Caco-2 (cell line): ENCODE results near the gene LDLRAD2. TPM values are rescaled to one million over a fixed set of nuclear protein-coding genes. Genes with fewer than 3 reads are reported as not detected.

ENCODE experiments used
- BruUV-seq: library from RNA; stranded (reverse); fragments of 400-500 nt; replicated peaks from 2 replicates; lab custom pipeline; 2021; lab: Mats Ljungman, UMichigan
- CTCF ChIA-PET: fragments of 300-600 bp; sonication (Branson Sonifier 250); formaldehyde crosslinking; loops from one replicate; lab custom pipeline; 2022; ENCODE audit warnings: antibody characterized with exemption; lab: Charles Lee
- POLR2A ChIA-PET: fragments of 300-600 bp; sonication (Branson Sonifier 250); formaldehyde crosslinking; loops from one replicate; lab custom pipeline; 2022; ENCODE audit warnings: antibody characterized with exemption; lab: Charles Lee
- DNase-seq, 2 experiments: peaks; one replicate each; pipeline versions ENCODE4 v3.0.0 to v3.0.0-alpha.2; 2020 to 2022
- H3K27me3 ChIP-seq: replicated peaks from 2 replicates; pipeline ENCODE4 v1.6.0; 2011; ENCODE audit warnings: low read length; ENCODE audit not compliant: control insufficient read depth, insufficient read depth
- H3K36me3 ChIP-seq: 2 replicates; pipeline ENCODE4 v1.5.1; 2011; ENCODE audit warnings: low read length; ENCODE audit not compliant: control insufficient read depth, insufficient read depth
- H3K4me1 ChIP-seq: fragments of 250-450 bp; sonication (Bioruptor Pico); 2 replicates; pipeline ENCODE4 v1.5.1; 2020; ENCODE audit warnings: mild to moderate bottlenecking
- H3K4me3 ChIP-seq: 2 replicates; pipeline ENCODE4 v1.5.1; 2011; ENCODE audit warnings: low read depth, mild to moderate bottlenecking, control low read depth, low read length
- H3K9me3 ChIP-seq: fragments of 250-450 bp; sonication (Bioruptor Pico); 2 replicates; pipeline ENCODE4 v1.5.1; 2020; ENCODE audit warnings: mild to moderate bottlenecking, moderate library complexity
- H3K27ac Mint-ChIP-seq: one replicate; pipeline ENCODE4 v1.8.0; 2022; ENCODE audit warnings: mixed read lengths; ENCODE audit not compliant: unreplicated experiment
- H3K27me3 Mint-ChIP-seq: one replicate; pipeline ENCODE4 v1.8.0; 2022; ENCODE audit warnings: mixed read lengths; ENCODE audit not compliant: insufficient read depth, unreplicated experiment
- H3K36me3 Mint-ChIP-seq: one replicate; pipeline ENCODE4 v1.8.0; 2022; ENCODE audit warnings: mild to moderate bottlenecking, mixed read lengths; ENCODE audit not compliant: insufficient read depth, unreplicated experiment
- H3K4me1 Mint-ChIP-seq: one replicate; pipeline ENCODE4 v1.8.0; 2022; ENCODE audit warnings: low read depth, mixed read lengths; ENCODE audit not compliant: unreplicated experiment
- H3K4me3 Mint-ChIP-seq: one replicate; pipeline ENCODE4 v1.8.0; 2022; ENCODE audit warnings: mild to moderate bottlenecking, moderate library complexity, mixed read lengths; ENCODE audit not compliant: unreplicated experiment
- H3K9me3 Mint-ChIP-seq: one replicate; pipeline ENCODE4 v1.8.0; 2022; ENCODE audit warnings: mixed read lengths; ENCODE audit not compliant: unreplicated experiment
- CTCF ChIP-seq, 2 experiments: fragments of 200-600 bp in 1 of 2; IDR thresholded peaks; 1 replicate in 1 of 2; 2 replicates in 1 of 2; pipeline versions ENCODE4 v1.5.1 to v1.8.0; 2011 to 2022; ENCODE audit warnings: antibody characterized with exemption in 1 of 2, control low read depth in 1 of 2, inconsistent platforms in 1 of 2, low read depth in 1 of 2, low read length in 1 of 2, mild to moderate bottlenecking in 1 of 2, moderate library complexity in 1 of 2; ENCODE audit not compliant: insufficient read depth in 1 of 2, severe bottlenecking in 1 of 2, unreplicated experiment in 1 of 2
- intact Hi-C: fragments of 100-400 bp; cut with micrococcal nuclease; formaldehyde crosslinking; loops from one replicate; pipeline ENCODE4 v1.10.0; 2022; ENCODE audit not compliant: unreplicated experiment
- total RNA-seq: library from RNA; stranded (reverse); gene quantifications from 2 replicates; pipeline ENCODE4 v1.2.3, GENCODE V29; 2022

The LDLRAD2 gene
- total RNA-seq, 1 experiment from 2014 or later, result not detected

DNA sequence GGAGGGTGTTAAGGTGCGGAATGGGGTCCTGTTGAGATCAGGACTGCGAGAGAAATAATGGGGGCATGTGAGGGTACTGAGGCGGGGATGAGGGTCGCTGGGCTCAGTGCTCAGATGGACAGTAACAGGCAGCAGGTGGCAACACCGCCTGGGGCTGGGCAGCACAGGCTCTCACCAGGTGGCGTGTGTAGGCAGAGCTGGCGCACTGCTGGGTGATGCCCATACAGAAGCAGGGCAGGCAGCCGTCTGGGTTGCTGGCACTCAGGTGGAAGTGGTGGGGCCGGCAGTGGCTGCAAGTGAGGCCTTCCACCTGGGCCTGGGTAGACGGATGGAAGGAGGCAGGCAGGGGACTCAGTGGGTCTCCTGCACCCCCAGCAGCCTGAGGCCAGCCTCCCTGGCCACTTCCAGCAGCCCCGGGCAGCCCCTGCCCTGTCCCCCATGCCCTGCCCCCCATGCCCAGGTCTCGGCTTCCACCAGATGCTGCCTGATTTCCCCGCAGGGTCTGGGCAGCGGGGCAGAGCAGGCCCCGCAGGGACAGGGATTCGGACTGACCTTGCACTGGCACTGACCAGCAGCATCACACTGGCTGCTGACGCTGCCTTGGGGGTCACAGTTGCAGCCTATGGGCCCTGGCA is 60.5 kb downstream of the LDLRAD2 start:
- BruUV-seq, result no TSS peak
- CTCF ChIA-PET, result no interaction called here
- POLR2A ChIA-PET, result no interaction called here
- intact Hi-C loops, result no loop called here
- H3K9me3 ChIP-seq, result no peaks in the 10 kb centered on the region
- Mint-ChIP-seq H3K9me3 (no peaks in the 10 kb centered on the region), H3K4me3 (no peak overlapping the region), H3K27me3 (no peaks in the 10 kb centered on the region), H3K27ac (no peak overlapping the region), H3K36me3 (peaks cover 77% of the 10 kb centered on the region), H3K4me1 (peaks cover 6% of the 10 kb centered on the region)
- no peaks in the 10 kb centered on the region for H3K4me1 ChIP-seq
- TF ChIP-seq CTCF (IDR thresholded peaks at IDR 0.05; ENCODE audit: insufficient read depth in 1 of 2, low read depth in 1 of 2, low read length in 1 of 2, severe bottlenecking in 1 of 2, unreplicated experiment in 1 of 2), result no peak
- no peaks in the 10 kb centered on the region for H3K27me3 ChIP-seq
- H3K4me3 ChIP-seq, result no peak overlapping the region
- no peak for DNase-seq
- peaks cover 2% of the 10 kb centered on the region; the same call in 1 of the 2 replicates for H3K36me3 ChIP-seq

DNA sequence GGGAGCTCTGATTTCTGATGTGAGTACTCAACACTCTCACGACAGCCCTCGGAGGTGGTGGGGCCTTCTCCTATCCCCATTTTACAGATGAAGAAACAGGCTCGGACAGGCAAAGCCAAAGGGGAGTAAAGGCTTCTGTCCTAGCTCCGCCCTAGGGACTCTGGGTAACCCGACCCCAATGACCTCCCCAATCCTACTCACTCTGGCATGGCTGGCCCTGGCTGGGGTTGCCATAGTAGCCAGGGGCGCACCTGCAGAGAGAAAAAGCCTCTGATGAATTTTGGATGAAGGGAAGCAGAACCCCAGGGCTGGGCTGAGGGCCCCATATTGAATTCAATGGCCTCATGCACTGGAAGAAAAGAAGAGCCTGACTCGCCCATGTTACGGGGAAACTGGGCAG is 61.1 kb downstream of the LDLRAD2 start:
- POLR2A ChIA-PET, result no interaction called here
- no peaks in the 10 kb centered on the region for H3K27me3 Mint-ChIP-seq
- CTCF ChIA-PET, result no interaction called here
- no peak overlapping the region for H3K4me3 Mint-ChIP-seq
- no peak overlapping the region for H3K4me3 ChIP-seq
- H3K4me1 Mint-ChIP-seq, result peaks cover 6% of the 10 kb centered on the region
- H3K9me3 ChIP-seq, result no peaks in the 10 kb centered on the region
- no peak for TF ChIP-seq CTCF (IDR thresholded peaks at IDR 0.05; ENCODE audit: insufficient read depth in 1 of 2, low read depth in 1 of 2, low read length in 1 of 2, severe bottlenecking in 1 of 2, unreplicated experiment in 1 of 2)
- no peak for DNase-seq
- no peaks in the 10 kb centered on the region for H3K27me3 ChIP-seq
- H3K36me3 Mint-ChIP-seq, result peaks cover 79% of the 10 kb centered on the region
- no TSS peak for BruUV-seq
- no peak overlapping the region for H3K27ac Mint-ChIP-seq
- H3K36me3 ChIP-seq, result peaks cover 2% of the 10 kb centered on the region; the same call in 1 of the 2 replicates
- no peaks in the 10 kb centered on the region for H3K9me3 Mint-ChIP-seq
- intact Hi-C loops, result no loop called here
- H3K4me1 ChIP-seq, result no peaks in the 10 kb centered on the region

- Histone ChIP-seq H3K9me3 (no peaks in the 10 kb centered on the region), H3K4me1 (no peaks in the 10 kb centered on the region), H3K27me3 (no peaks in the 10 kb centered on the region), H3K4me3 (no peak overlapping the region), H3K36me3 (peaks cover 2% of the 10 kb centered on the region; the same call in 1 of the 2 replicates)
- no TSS peak for BruUV-seq
- Mint-ChIP-seq H3K4me1 (peaks cover 6% of the 10 kb centered on the region), H3K27ac (no peak overlapping the region), H3K36me3 (peaks cover 73% of the 10 kb centered on the region), H3K27me3 (no peaks in the 10 kb centered on the region), H3K4me3 (no peak overlapping the region), H3K9me3 (no peaks in the 10 kb centered on the region)
- DNase-seq, result no peak
- intact Hi-C loops, result no loop called here
- CTCF ChIA-PET, result no interaction called here
- POLR2A ChIA-PET, result no interaction called here
- no peak for TF ChIP-seq CTCF (IDR thresholded peaks at IDR 0.05; ENCODE audit: insufficient read depth in 1 of 2, low read depth in 1 of 2, low read length in 1 of 2, severe bottlenecking in 1 of 2, unreplicated experiment in 1 of 2)
Measured at GRCh38 chr1:21873761-21874160, 61.7 kb downstream of the LDLRAD2 start.
